A549 treated with GW870086 at 1 μM for 4 hours (cell line): ENCODE data around the gene ADAMTS15. TPM values are rescaled to one million over a fixed set of nuclear protein-coding genes. Genes with fewer than 3 reads are reported as not detected.

Experiments
- total RNA-seq: library from RNA; stranded (reverse); fragments of 200-300 nt; extraction: Qiagen RNA extraction; gene quantifications from 5 replicates; pipeline ENCODE4 v1.2.3, GENCODE V29; 2022; ENCODE audit warnings: low read depth

Gene ADAMTS15, protein sequence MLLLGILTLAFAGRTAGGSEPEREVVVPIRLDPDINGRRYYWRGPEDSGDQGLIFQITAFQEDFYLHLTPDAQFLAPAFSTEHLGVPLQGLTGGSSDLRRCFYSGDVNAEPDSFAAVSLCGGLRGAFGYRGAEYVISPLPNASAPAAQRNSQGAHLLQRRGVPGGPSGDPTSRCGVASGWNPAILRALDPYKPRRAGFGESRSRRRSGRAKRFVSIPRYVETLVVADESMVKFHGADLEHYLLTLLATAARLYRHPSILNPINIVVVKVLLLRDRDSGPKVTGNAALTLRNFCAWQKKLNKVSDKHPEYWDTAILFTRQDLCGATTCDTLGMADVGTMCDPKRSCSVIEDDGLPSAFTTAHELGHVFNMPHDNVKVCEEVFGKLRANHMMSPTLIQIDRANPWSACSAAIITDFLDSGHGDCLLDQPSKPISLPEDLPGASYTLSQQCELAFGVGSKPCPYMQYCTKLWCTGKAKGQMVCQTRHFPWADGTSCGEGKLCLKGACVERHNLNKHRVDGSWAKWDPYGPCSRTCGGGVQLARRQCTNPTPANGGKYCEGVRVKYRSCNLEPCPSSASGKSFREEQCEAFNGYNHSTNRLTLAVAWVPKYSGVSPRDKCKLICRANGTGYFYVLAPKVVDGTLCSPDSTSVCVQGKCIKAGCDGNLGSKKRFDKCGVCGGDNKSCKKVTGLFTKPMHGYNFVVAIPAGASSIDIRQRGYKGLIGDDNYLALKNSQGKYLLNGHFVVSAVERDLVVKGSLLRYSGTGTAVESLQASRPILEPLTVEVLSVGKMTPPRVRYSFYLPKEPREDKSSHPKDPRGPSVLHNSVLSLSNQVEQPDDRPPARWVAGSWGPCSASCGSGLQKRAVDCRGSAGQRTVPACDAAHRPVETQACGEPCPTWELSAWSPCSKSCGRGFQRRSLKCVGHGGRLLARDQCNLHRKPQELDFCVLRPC
- 5.1 to 8.5 TPM (median 7.0 TPM) in 5 replicates for total RNA-seq

DNA sequence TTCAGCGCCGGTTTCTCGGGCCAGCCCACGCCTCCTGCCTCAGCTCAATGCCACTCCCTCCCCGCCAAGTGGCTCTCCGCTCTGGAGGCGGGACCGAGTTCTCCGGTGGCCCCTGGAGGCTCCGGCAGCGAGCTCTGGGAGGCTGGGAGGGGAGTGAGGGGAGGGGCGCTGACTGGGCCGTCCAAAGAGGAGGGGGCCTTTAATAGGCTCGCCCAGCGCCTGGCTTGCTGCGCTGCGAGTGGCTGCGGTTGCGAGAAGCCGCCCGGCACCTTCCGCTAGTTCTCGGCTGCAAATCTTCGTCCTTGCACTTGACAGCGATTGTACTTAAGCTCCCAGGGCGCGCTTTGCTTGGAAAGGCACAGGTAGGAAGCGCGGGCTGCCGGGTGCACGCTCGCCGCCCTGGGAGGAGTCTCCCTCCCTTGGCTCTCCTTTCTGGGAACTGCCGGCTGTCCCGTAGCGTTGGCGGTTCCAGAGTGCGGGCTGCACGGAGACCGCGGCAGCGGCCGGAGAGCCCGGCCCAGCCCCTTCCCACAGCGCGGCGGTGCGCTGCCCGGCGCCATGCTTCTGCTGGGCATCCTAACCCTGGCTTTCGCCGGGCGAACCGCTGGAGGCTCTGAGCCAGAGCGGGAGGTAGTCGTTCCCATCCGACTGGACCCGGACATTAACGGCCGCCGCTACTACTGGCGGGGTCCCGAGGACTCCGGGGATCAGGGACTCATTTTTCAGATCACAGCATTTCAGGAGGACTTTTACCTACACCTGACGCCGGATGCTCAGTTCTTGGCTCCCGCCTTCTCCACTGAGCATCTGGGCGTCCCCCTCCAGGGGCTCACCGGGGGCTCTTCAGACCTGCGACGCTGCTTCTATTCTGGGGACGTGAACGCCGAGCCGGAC is at the start of gene ADAMTS15:
ADAMTS15 (plus strand) TSS at position 230 of the 894 bp plus-strand sequence; CDS start at position 559, 329 bp downstream.

DNA sequence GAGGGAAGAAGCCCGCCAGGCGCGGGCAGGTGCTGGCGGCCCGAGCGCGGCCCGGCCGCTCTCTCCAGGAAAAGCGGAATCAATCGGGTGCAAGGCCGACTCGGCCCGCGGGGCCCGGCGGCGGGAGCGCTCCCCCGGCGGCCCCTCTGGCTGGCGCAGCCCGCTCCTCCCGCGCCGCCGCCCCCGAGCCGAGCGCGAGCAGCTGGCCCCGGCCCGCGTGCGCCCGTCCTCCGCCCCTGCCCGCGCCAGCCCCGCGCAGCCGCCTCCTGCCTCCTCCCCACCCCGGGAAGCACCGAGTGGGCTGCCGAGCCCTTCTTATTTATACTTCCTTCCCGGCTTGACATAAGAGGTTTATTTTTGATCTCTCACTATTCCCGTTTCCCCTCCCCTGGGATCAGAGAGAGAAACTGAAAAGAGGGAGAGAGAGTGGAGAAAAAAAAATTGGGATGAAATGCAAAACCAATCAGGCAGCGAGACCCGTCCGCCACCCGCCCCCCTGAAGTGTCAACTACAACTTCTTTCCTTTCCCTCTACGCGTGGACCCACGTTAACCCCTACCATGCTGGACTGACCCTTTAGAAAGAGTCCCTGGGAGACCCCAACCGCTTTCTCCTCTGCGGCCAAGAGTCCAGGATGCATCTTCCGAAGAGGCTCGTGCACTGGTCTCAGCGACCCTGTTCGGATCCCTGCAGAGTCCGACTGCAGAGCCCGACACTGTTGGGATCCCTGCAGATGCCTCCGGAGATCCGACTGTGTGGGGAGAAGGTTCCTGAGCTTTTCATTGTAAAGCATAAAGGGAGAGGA is 19.9 kb upstream of the ADAMTS15 start, which contains the start of gene ADAMTS8:
ADAMTS8 (minus strand) TSS at position 294 of the 804 bp plus-strand sequence. CDS start 323 bp downstream, outside the sequence.

Other genes starting within 250 kb of the ADAMTS15 start
- gene ZBTB44, start 133.7 kb upstream of the ADAMTS15 start, total RNA-seq, result 4.6 to 7.6 TPM (median 6.8 TPM) in 5 replicates
- gene ADAMTS8, start 20.0 kb upstream of the ADAMTS15 start, total RNA-seq, result 0.26 to 0.52 TPM (median 0.47 TPM) in 5 replicates